Fibroblast of lung (primary cell): ENCODE measurements around the gene NRDC.

Experiments
- CTCF ChIP-seq, 2 donors: IDR thresholded peaks in 1 of 2; conservative IDR thresholded peaks in 1 of 2; 1 replicate in 1 of 2; 2 replicates in 1 of 2; pipeline ENCODE4 v1.5.1; 2011 to 2012; ENCODE audit warnings: low read length in 2 of 2, control low read depth in 1 of 2, inconsistent platforms in 1 of 2, low read depth in 1 of 2, mild to moderate bottlenecking in 1 of 2
- EZH2 ChIP-seq: IDR thresholded peaks from 2 replicates; pipeline ENCODE4 v1.5.1; 2012; ENCODE audit warnings: low read length, control low read depth, mild to moderate bottlenecking; ENCODE audit errors: missing control alignments

DNA sequence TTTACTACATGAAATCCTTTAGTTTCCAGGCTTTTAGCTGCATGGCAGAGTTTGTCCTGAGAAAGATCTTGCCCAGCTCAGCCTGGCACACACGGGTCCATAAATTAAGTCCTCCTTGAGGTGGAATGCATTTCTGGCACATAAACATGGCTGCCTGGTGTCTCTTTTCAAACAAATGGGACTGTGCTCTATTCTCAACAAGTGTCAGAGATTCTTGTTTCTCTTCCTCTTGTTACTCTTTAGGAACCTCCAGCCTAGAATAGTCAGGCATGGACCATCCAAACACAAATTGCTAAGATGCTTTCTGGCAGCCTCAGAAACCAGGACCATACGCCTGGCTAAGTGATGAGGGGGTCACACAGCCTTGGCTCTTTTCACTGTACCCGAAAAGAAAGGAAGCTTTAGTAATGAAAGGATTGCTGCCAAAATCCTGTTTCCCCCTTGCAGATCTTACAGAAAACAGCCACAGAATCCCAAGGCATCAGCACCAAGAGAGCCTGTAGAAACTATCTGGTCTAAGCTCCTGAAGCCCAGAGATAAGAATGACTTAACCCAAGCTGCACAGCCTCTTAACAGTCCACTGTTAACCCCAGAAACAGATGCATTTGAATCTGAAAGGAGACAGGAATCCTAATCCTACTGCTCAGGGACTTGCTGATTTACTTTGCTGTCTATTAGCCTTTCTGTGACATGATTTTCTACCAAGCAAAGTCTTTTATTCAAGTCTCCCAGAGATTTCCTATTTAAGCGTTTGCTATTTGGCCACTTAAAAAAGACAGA, 31.9 kb upstream of the NRDC start:
- TF ChIP-seq CTCF (conservative IDR thresholded peaks at IDR 0.05 in 1 of 2, IDR thresholded peaks at IDR 0.05 in 1 of 2; ENCODE audit: low read depth in 1 of 2, low read length in 2 of 2): no peak
- TF ChIP-seq EZH2: no peak
